GM10266 (cell line): ENCODE measurements around the gene ALX3.

Experiments
- DNase-seq: peaks from one replicate; pipeline ENCODE4 v3.0.0; 2012; ENCODE audit errors: extremely low spot score
- TF ChIP-seq, protein P1 (sequence below): IDR thresholded peaks from 2 replicates; pipeline ENCODE4 v1.5.1; 2012; ENCODE audit warnings: mild to moderate bottlenecking, low read depth; ENCODE audit not compliant: control insufficient read depth, insufficient read depth; ENCODE audit errors: missing control alignments

ALX3 gene

GRCh38 chr1:110059133-110059863, 11.2 kb downstream of the ALX3 start:
- TF ChIP-seq, protein P1, sequence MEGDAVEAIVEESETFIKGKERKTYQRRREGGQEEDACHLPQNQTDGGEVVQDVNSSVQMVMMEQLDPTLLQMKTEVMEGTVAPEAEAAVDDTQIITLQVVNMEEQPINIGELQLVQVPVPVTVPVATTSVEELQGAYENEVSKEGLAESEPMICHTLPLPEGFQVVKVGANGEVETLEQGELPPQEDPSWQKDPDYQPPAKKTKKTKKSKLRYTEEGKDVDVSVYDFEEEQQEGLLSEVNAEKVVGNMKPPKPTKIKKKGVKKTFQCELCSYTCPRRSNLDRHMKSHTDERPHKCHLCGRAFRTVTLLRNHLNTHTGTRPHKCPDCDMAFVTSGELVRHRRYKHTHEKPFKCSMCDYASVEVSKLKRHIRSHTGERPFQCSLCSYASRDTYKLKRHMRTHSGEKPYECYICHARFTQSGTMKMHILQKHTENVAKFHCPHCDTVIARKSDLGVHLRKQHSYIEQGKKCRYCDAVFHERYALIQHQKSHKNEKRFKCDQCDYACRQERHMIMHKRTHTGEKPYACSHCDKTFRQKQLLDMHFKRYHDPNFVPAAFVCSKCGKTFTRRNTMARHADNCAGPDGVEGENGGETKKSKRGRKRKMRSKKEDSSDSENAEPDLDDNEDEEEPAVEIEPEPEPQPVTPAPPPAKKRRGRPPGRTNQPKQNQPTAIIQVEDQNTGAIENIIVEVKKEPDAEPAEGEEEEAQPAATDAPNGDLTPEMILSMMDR: no peak

GRCh38 chr1:110058591-110058990, 11.9 kb downstream of the ALX3 start:
- TF ChIP-seq, protein P1: no peak
- no peak for DNase-seq

More at GRCh38 chr1:110059133-110059863, 11.2 kb downstream of the ALX3 start:
- DNase-seq: no peak

GRCh38 chr1:110057963-110058518, 12.4 kb downstream of the ALX3 start:
- TF ChIP-seq, protein P1: no peak

DNA sequence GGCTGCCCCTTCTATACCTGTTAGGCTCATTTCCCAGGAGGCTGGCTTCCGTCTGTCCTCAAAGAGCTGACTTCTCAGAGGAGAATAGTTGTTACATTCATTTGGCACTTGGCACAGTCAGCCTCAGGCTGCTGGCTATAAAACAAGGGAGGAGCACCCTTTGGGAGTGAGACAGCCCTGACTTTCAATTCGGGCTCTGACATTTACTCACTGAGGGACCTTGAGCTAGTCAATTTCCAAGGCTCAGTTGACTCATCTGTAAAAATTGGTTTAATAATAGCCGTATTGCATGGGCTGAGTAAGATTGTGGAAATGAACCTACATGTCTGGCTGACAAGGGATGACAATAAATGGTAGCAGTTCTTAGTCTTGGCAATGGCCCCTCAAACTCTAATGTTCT, 13.7 kb downstream of the ALX3 start:
- no peak for DNase-seq
- TF ChIP-seq, protein P1: no peak

More at GRCh38 chr1:110057963-110058518, 12.4 kb downstream of the ALX3 start:
- DNase-seq: no peak

DNA sequence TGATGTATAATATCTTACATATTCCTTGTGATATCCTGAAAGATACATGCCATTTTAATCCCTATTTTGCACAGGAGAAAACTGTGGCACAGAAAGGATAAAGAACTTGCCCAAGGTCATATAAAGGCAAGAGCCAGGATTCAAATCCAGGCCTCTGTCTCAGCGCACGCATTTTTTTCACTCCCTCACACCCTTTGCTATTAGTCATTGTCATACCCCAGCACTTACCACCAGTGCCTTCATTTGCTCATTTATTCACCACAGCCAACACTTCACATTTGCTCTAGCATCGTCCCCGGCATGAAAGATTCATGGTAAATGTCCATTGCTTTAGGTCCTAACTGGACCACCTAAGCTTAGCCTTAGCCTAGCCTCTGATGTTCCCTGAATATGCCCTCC, 14.2 kb downstream of the ALX3 start:
- TF ChIP-seq, protein P1: no peak
- DNase-seq: no peak

DNA sequence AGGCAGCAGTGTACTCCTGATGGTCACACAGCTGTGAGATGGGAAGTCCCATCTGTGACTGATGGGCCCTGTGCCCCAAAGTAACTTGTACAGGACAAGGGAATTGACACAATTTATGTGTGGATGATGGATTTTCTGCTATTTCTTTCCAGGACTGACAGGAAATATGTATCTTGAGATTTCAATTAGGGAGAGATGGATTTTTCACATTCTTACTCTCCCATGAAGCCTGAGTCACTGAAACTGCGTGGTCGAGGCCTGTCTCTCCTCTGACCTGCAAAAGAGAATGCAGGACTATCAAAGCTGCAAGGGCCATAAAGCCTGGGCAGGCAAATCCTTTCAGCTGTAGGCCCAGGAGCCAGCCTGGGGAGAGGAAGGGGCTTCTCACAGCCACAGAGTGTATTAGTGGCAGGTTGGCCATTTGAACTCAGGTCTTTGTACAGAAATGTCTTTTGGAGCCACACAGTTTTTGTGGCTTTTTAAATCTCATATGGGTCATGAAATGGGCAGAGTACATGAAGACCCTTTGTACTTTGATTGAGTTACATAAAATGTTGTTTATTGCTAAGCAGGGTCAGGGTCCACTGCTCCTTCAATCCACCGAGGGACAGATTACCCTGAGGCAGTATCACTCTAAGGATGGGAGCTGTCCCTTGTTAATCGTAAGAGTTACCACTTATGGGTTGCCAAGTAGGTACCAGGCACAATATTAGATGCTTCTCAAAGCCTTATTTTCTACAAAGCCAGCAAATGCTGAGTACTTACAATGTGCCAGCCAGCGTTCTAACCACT, 14.8 kb downstream of the ALX3 start:
- no peak for DNase-seq
- TF ChIP-seq, protein P1: no peak
